H1 (cell line): ENCODE results near the gene TNIK. TPM values are rescaled to one million over a fixed set of nuclear protein-coding genes. Genes with fewer than 3 reads are reported as not detected.

ENCODE experiments used
- CTCF ChIA-PET: fragments of 300-600 bp; sonication (Branson Sonifier 250); formaldehyde crosslinking; loops from one replicate; lab custom pipeline; 2021; ENCODE audit not compliant: partially characterized antibody; lab: Charles Lee
- POLR2A ChIA-PET: fragments of 300-600 bp; sonication (Branson Sonifier 250); formaldehyde crosslinking; loops from one replicate; lab custom pipeline; 2021; ENCODE audit warnings: inconsistent platforms; ENCODE audit not compliant: partially characterized antibody; lab: Charles Lee
- DNase-seq, 2 experiments: peaks; one replicate each; pipeline versions ENCODE4 v3.0.0 to v3.0.0-alpha.2; 2010 to 2022; ENCODE audit warnings: low spot score in 2 of 2, low read depth in 1 of 2, mixed read lengths in 1 of 2
- FAIRE-seq: peaks from 2 replicates; lab custom pipeline; 2011; peaks lifted over from hg19 to GRCh38; lab: Jason Lieb, UNC
- H2AFZ ChIP-seq: 2 replicates; pipeline ENCODE4 v1.8.1; 2012; ENCODE audit warnings: low read length, inconsistent platforms
- H2AK5ac ChIP-seq: 2 replicates; pipeline ENCODE4 v1.6.1; 2013; ENCODE audit warnings: low read depth, low read length
- H2BK120ac ChIP-seq: replicated peaks from 2 replicates; pipeline ENCODE3; 2013; ENCODE audit warnings: low read depth, low read length, inconsistent platforms
- H2BK12ac ChIP-seq: 2 replicates; pipeline ENCODE4 v1.6.1; 2013; ENCODE audit warnings: low read depth, low read length
- H2BK15ac ChIP-seq: 2 replicates; pipeline ENCODE4 v1.6.1; 2013; ENCODE audit warnings: low read length
- H2BK20ac ChIP-seq: 2 replicates; pipeline ENCODE4 v1.6.1; 2013; ENCODE audit warnings: low read length
- H2BK5ac ChIP-seq: 2 replicates; pipeline ENCODE4 v1.6.1; 2013; ENCODE audit warnings: low read depth, low read length
- H3K14ac ChIP-seq: 2 replicates; pipeline ENCODE4 v1.6.1; 2013; ENCODE audit warnings: inconsistent platforms; ENCODE audit not compliant: insufficient read length
- H3K18ac ChIP-seq: 2 replicates; pipeline ENCODE4 v1.6.1; 2013; ENCODE audit warnings: low read length; ENCODE audit errors: extremely low read depth
- H3K23ac ChIP-seq: 2 replicates; pipeline ENCODE4 v1.6.1; 2013; ENCODE audit warnings: inconsistent platforms; ENCODE audit not compliant: insufficient read length
- H3K23me2 ChIP-seq: 2 replicates; pipeline ENCODE4 v1.6.1; 2013; ENCODE audit warnings: low read depth, low read length
- H3K27ac ChIP-seq: 2 replicates; pipeline ENCODE4 v1.6.1; 2011; ENCODE audit warnings: low read depth, low read length, inconsistent platforms
- H3K27me3 ChIP-seq, 4 experiments: replicated peaks in 1 of 4; 1 replicate in 1 of 4; 2 replicates in 3 of 4; pipeline versions ENCODE4 v1.6.1 to v1.8.1; 2011 to 2013; ENCODE audit warnings: low read length in 3 of 4, mild to moderate bottlenecking in 3 of 4, inconsistent platforms in 2 of 4, mixed read lengths in 2 of 4, moderate library complexity in 1 of 4; ENCODE audit not compliant: control insufficient read depth in 3 of 4, insufficient read depth in 3 of 4; ENCODE audit errors: extremely low read depth in 1 of 4
- H3K36me3 ChIP-seq, 4 experiments: 2 replicates each; pipeline versions ENCODE4 v1.6.1 to v1.8.1; 2011 to 2013; ENCODE audit warnings: mild to moderate bottlenecking in 4 of 4, low read length in 3 of 4, moderate library complexity in 2 of 4, control low read depth in 1 of 4, inconsistent platforms in 1 of 4; ENCODE audit not compliant: insufficient read depth in 4 of 4, control insufficient read depth in 2 of 4
- H3K4ac ChIP-seq: replicated peaks from 2 replicates; pipeline ENCODE3; 2013; ENCODE audit warnings: low read length, low read depth, mixed read lengths, inconsistent platforms; ENCODE audit not compliant: insufficient read length
- H3K4me1 ChIP-seq, 4 experiments: replicated peaks in 1 of 4; 1 replicate in 1 of 4; 2 replicates in 3 of 4; pipeline versions ENCODE4 v1.6.1 to v1.8.1; 2011 to 2013; ENCODE audit warnings: low read length in 3 of 4, inconsistent platforms in 2 of 4, mixed read lengths in 1 of 4; ENCODE audit not compliant: insufficient read depth in 4 of 4, control insufficient read depth in 3 of 4
- H3K4me2 ChIP-seq, 2 experiments: 2 replicates each; pipeline versions ENCODE4 v1.6.1 to v1.8.1; 2011 to 2013; ENCODE audit warnings: low read depth in 2 of 2, low read length in 2 of 2, control low read depth in 1 of 2, inconsistent platforms in 1 of 2, mild to moderate bottlenecking in 1 of 2; ENCODE audit not compliant: insufficient read depth in 1 of 2
- H3K4me3 ChIP-seq, 4 experiments: fragments of 200-600, 300-600 bp in 1 of 4; sonication (generic), shearing (Covaris generic), sonication (Bioruptor Twin) in 1 of 4; 2 replicates each; pipeline versions ENCODE4 v1.5.1 to v1.8.1; 2011 to 2016; ENCODE audit warnings: low read length in 4 of 4, low read depth in 3 of 4, control low read depth in 2 of 4, inconsistent platforms in 2 of 4, mild to moderate bottlenecking in 2 of 4, mixed read lengths in 1 of 4, moderate library complexity in 1 of 4; ENCODE audit not compliant: insufficient read depth in 2 of 4; ENCODE audit errors: extremely low read depth in 1 of 4
- H3K56ac ChIP-seq: replicated peaks from 2 replicates; pipeline ENCODE3; 2013; ENCODE audit warnings: low read depth, mild to moderate bottlenecking, mixed read lengths, low read length, inconsistent platforms; ENCODE audit not compliant: insufficient read length
- H3K79me1 ChIP-seq: 2 replicates; pipeline ENCODE4 v1.6.1; 2013; ENCODE audit warnings: low read depth, low read length, control low read depth
- H3K79me2 ChIP-seq, 2 experiments: 2 replicates each; pipeline versions ENCODE4 v1.6.1 to v1.8.1; 2012 to 2013; ENCODE audit warnings: low read length in 2 of 2, mild to moderate bottlenecking in 2 of 2, inconsistent platforms in 1 of 2; ENCODE audit not compliant: insufficient read depth in 2 of 2, control insufficient read depth in 1 of 2
- H3K9ac ChIP-seq, 4 experiments: replicated peaks in 1 of 4; 1 replicate in 1 of 4; 2 replicates in 3 of 4; pipeline versions ENCODE4 v1.6.1 to v1.8.1; 2011 to 2013; ENCODE audit warnings: low read depth in 3 of 4, low read length in 3 of 4, control low read depth in 2 of 4, mild to moderate bottlenecking in 2 of 4, moderate library complexity in 2 of 4, inconsistent platforms in 1 of 4; ENCODE audit errors: extremely low read depth in 1 of 4
- H3K9me3 ChIP-seq, 2 experiments: 2 replicates each; pipeline versions ENCODE4 v1.6.1 to v1.8.1; 2012 to 2013; ENCODE audit warnings: mild to moderate bottlenecking in 2 of 2, moderate library complexity in 2 of 2, control low read depth in 1 of 2, inconsistent platforms in 1 of 2, low read depth in 1 of 2, low read length in 1 of 2, mixed read lengths in 1 of 2; ENCODE audit not compliant: insufficient read depth in 2 of 2
- H4K20me1 ChIP-seq, 2 experiments: replicated peaks in 1 of 2; 2 replicates each; pipeline versions ENCODE3 to v1.8.1; 2011 to 2013; ENCODE audit warnings: inconsistent platforms in 2 of 2, low read length in 2 of 2, mild to moderate bottlenecking in 1 of 2; ENCODE audit not compliant: insufficient read depth in 2 of 2, control insufficient read depth in 1 of 2
- H4K5ac ChIP-seq: 2 replicates; pipeline ENCODE4 v1.6.1; 2013; ENCODE audit warnings: low read length, low read depth, mixed read lengths, inconsistent platforms; ENCODE audit not compliant: insufficient read length
- H4K8ac ChIP-seq: 2 replicates; pipeline ENCODE4 v1.8.0; 2013; ENCODE audit warnings: mild to moderate bottlenecking, moderate library complexity, low read length, inconsistent platforms; ENCODE audit not compliant: insufficient read depth; ENCODE audit errors: extremely low read depth
- H4K91ac ChIP-seq: replicated peaks from 2 replicates; pipeline ENCODE3; 2013; ENCODE audit warnings: low read length, mixed read lengths, inconsistent platforms; ENCODE audit not compliant: insufficient read length
- EP300 ChIP-seq, 2 experiments: IDR thresholded peaks; 1 replicate in 1 of 2; 2 replicates in 1 of 2; pipeline ENCODE4 v1.6.1; 2011 to 2012; ENCODE audit warnings: low read depth in 2 of 2, low read length in 2 of 2, mild to moderate bottlenecking in 2 of 2, borderline replicate concordance in 1 of 2, inconsistent platforms in 1 of 2, moderate library complexity in 1 of 2
- GABPA ChIP-seq: IDR thresholded peaks from 2 replicates; pipeline ENCODE4 v1.6.1; 2011; ENCODE audit warnings: mild to moderate bottlenecking, low read length, moderate library complexity, borderline replicate concordance; ENCODE audit not compliant: insufficient read depth
- JUN ChIP-seq: IDR thresholded peaks from 2 replicates; pipeline ENCODE4 v1.6.1; 2011; ENCODE audit warnings: low read depth, mild to moderate bottlenecking, improper control_type of control experiment, low read length
- KDM1A ChIP-seq: fragments of 200-600, 300-600 bp; sonication (generic); IDR thresholded peaks from 2 replicates; pipeline ENCODE4 v1.7.1; 2016; ENCODE audit warnings: mild to moderate bottlenecking, low read length, borderline replicate concordance
- PHF8 ChIP-seq: fragments of 200-600 bp; sonication (generic); conservative IDR thresholded peaks from 2 replicates; pipeline ENCODE4 v1.7.1; 2012; ENCODE audit warnings: low read depth, mild to moderate bottlenecking, inconsistent platforms, low read length, moderate library complexity
- RAD21 ChIP-seq, 2 experiments: IDR thresholded peaks in 1 of 2; conservative IDR thresholded peaks in 1 of 2; 2 replicates each; pipeline ENCODE4 v1.6.1; 2011; ENCODE audit warnings: low read depth in 2 of 2, low read length in 2 of 2, improper control_type of control experiment in 1 of 2, inconsistent platforms in 1 of 2, mild to moderate bottlenecking in 1 of 2, moderate library complexity in 1 of 2
- RXRA ChIP-seq: IDR thresholded peaks from 2 replicates; pipeline ENCODE4 v1.6.1; 2011; ENCODE audit warnings: low read depth, mild to moderate bottlenecking, low read length, moderate library complexity; ENCODE audit not compliant: insufficient read depth
- TAF1 ChIP-seq: IDR thresholded peaks from 2 replicates; pipeline ENCODE4 v1.6.1; 2011; ENCODE audit warnings: mild to moderate bottlenecking, low read depth, low read length
- TCF12 ChIP-seq: IDR thresholded peaks from 2 replicates; pipeline ENCODE4 v1.6.1; 2011; ENCODE audit warnings: low read depth, mild to moderate bottlenecking, low read length
- ZNF274 ChIP-seq: IDR thresholded peaks from 2 replicates; pipeline ENCODE4 v1.7.0; 2012; ENCODE audit warnings: low read length, borderline replicate concordance; ENCODE audit errors: extremely low read depth
- WGBS, 2 experiments: shearing (Covaris generic) in 1 of 2; methylation state at CpG; one replicate each; pipeline versions ENCODE4 v1.1.6 to v1.1.7; 2013 to 2015; ENCODE audit warnings: low lambda C conversion rate in 2 of 2, mixed read lengths in 2 of 2, inconsistent platforms in 1 of 2, low coverage in 1 of 2, missing lambda C conversion rate in 1 of 2; ENCODE audit not compliant: insufficient replicate concordance in 2 of 2, insufficient coverage in 1 of 2, insufficient read length in 1 of 2; ENCODE audit errors: extremely low coverage in 1 of 2, missing lambda C conversion rate in 1 of 2; 5-methylcytosine and 5-hydroxymethylcytosine counted together
- polyA plus RNA-seq, 7 experiments: library from polyadenylated mRNA; depleted of rRNA in 3 of 7; stranded (reverse) in 5 of 7; unstranded in 2 of 7; fragments of >200 nt in 5 of 7; fragments of 200-250 nt in 2 of 7; gene quantifications; 1 replicate in 5 of 7; 2 replicates in 1 of 7; 4 replicates in 1 of 7; pipeline versions ENCODE4 v1.2.1 to v1.2.3, GENCODE V29; 2011 to 2013; ENCODE audit warnings: missing spikeins in 2 of 7, mixed read lengths in 2 of 7
- total RNA-seq: library from RNA; stranded (reverse); fragmentation: NEBNext Ultra II Directional; extraction: Animal tissue kit (Norgen Biotek cat#: 25700); gene quantifications from 2 replicates; pipeline ENCODE4 v1.2.1, GENCODE V29; 2021
- TF ChIP-seq, protein P1 (sequence below), 3 experiments: IDR thresholded peaks; 1 replicate in 2 of 3; 2 replicates in 1 of 3; pipeline versions ENCODE4 v1.5.1 to v1.6.1; 2011; ENCODE audit warnings: low read length in 3 of 3, mild to moderate bottlenecking in 3 of 3, inconsistent platforms in 2 of 3, low read depth in 1 of 3, moderate library complexity in 1 of 3; ENCODE audit not compliant: insufficient read depth in 1 of 3; ENCODE audit errors: control extremely low read depth in 1 of 3

TNIK gene
- total and polyA plus RNA-seq, 2 of the 8 experiments (the other 6 are each of a cell fraction or from before 2014, with no cell fraction given) = 7.4 to 42.0 TPM

DNA sequence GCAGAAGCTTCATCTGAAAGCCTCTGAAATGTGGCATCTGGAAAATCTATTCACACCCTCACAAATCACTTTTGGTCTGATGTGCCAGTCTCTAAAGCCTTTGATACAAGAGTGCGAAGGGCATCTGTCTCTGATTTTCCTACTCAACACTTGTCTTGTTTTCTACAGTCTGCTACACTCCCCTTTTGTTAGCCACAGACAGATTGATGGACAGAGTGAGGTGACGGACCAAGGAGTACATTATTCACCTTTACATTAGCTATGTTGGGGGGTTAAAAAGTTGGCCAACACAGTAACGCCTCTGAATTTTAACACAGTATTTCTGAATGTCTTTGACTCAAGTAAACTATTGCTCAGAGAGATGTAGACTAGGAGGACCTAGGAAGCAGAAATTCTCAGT lies 63.1 kb downstream of the TNIK start:
- no peak overlapping the region for H4K91ac ChIP-seq
- no peak overlapping the region for H2BK120ac ChIP-seq
- no peak overlapping the region for H3K23ac ChIP-seq
- CTCF ChIA-PET = interaction anchor here (1.1 kb wide), 2 partner anchors 56 to 225 kb away, joined by 3 read pairs; no protein-coding TSS in a partner anchor
- no peaks in the 10 kb centered on the region for H3K9me3 ChIP-seq
- no peak overlapping the region for H2AFZ ChIP-seq
- DNase-seq (no peak), FAIRE-seq (no peak)
- H3K4me1 ChIP-seq = peaks cover 0 to 6% (median 4%) of the 10 kb centered on the region in 4 experiments; a peak in 3 of 7 replicates
- no peaks in the 10 kb centered on the region for H3K36me3 ChIP-seq
- H2AK5ac ChIP-seq = no peak overlapping the region
- no peak overlapping the region for H3K27ac ChIP-seq
- no peak overlapping the region for H2BK12ac ChIP-seq
- no peak overlapping the region for H3K4me3 ChIP-seq
- no peak overlapping the region for H3K4ac ChIP-seq
- H3K14ac ChIP-seq = no peak overlapping the region
- no peak overlapping the region for H3K9ac ChIP-seq
- H2BK15ac ChIP-seq = no peak overlapping the region
- H3K79me1 ChIP-seq = no peaks in the 10 kb centered on the region
- H2BK5ac ChIP-seq = no peak overlapping the region
- H4K5ac ChIP-seq = no peak overlapping the region
- H3K56ac ChIP-seq = no peak overlapping the region
- no peak overlapping the region for H3K18ac ChIP-seq
- H3K23me2 ChIP-seq = no peaks in the 10 kb centered on the region
- no peak overlapping the region for H3K4me2 ChIP-seq
- H2BK20ac ChIP-seq = no peak overlapping the region
- POLR2A ChIA-PET = no interaction called here
- H3K27me3 ChIP-seq = no peaks in the 10 kb centered on the region
- no peak overlapping the region for H4K8ac ChIP-seq
- H3K79me2 ChIP-seq = peaks cover 0 to 58% of the 10 kb centered on the region in 2 experiments; a peak in 2 of 4 replicates
- H4K20me1 ChIP-seq = no peaks in the 10 kb centered on the region
- 79% methylated on average over 3 of the region's 3 CpGs; no CpG with 5 or more reads in 1 of the 2 experiments for WGBS, 2 experiments
- TF ChIP-seq TCF12 (no peak), JUN (no peak), RAD21 (IDR thresholded peaks at IDR 0.05 in 1 of 2, conservative IDR thresholded peaks at IDR 0.05 in 1 of 2; ENCODE audit: low read depth in 2 of 2, low read length in 2 of 2) (no peak), RXRA (no peak), ZNF274 (no peak), TAF1 (no peak), GABPA (no peak), KDM1A (no peak), EP300 (IDR thresholded peaks at IDR 0.05; ENCODE audit: borderline replicate concordance in 1 of 2, low read depth in 2 of 2, low read length in 2 of 2) (no peak), PHF8 (no peak)
- TF ChIP-seq, protein P1, sequence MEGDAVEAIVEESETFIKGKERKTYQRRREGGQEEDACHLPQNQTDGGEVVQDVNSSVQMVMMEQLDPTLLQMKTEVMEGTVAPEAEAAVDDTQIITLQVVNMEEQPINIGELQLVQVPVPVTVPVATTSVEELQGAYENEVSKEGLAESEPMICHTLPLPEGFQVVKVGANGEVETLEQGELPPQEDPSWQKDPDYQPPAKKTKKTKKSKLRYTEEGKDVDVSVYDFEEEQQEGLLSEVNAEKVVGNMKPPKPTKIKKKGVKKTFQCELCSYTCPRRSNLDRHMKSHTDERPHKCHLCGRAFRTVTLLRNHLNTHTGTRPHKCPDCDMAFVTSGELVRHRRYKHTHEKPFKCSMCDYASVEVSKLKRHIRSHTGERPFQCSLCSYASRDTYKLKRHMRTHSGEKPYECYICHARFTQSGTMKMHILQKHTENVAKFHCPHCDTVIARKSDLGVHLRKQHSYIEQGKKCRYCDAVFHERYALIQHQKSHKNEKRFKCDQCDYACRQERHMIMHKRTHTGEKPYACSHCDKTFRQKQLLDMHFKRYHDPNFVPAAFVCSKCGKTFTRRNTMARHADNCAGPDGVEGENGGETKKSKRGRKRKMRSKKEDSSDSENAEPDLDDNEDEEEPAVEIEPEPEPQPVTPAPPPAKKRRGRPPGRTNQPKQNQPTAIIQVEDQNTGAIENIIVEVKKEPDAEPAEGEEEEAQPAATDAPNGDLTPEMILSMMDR (IDR thresholded peaks at IDR 0.05; ENCODE audit: control extremely low read depth in 1 of 3, insufficient read depth in 1 of 3, low read depth in 1 of 3, low read length in 3 of 3) = no peak
